ENCODE measurements around the gene ANHX.
"Not testable (repeated sequence)": the region's sequence is repeated elsewhere in the genome, so short reads cannot be mapped to it uniquely, and the experiment has no call there.

Gene ANHX

DNA sequence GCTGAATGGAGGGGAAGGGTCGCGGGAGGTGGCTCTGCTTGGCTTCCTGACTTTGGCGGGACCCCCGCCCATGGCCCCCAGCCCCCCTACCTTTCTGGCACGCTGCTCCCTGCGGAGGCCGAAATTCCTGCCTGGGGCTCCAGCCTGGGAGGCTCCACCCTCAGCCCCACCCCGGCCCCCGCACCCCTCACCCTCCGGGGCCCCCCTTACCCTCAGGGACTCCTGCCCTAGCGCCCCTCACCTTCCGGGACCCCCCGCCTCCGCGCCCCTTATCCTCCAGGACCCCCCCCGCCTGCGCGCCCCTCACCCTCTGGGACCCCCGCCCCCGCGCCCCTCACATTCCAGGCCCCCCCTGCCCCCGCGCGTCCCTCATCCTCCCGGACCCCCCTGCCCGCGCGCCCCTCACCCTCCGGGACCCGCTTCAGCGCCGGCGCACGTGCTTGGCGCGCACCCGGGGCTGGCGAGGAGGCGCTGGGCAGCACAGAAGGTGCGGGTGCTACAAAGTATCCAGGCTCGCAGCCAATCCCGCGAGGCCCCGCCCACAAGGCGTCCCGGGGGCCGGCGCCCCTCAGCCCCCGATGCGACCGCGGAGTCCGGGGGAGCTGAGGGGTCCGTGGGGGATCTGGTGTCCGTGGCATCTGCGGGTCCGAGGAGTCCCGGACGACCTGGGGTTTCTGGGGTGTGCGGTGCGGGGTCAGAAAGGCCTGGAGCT is at the start of gene ANHX:
Gene ANHX (minus strand): TSS at position 477 of the 712 bp plus-strand sequence. CDS start 1,521 bp downstream, outside the sequence.
- DNase-seq (ENCODE audit: low read depth in 2 of 2): no peak

DNA sequence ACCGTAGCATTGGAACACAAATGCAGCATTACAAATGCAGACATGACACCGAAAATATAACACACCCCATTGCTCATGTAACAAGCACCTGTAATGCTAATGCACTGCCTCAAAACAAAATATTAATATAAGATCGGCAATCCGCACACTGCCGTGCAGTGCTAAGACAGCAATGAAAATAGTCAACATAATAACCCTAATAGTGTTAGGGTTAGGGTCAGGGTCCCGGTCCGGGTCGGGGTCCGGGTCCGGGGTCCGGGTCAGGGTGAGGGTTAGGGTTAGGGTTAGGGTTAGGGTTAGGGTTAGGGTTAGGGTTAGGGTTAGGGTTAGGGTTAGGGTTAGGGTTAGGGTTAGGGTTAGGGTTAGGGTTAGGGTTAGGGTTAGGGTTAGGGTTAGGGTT is 29.0 kb upstream of the ANHX start:
- DNase-seq (ENCODE audit: low read depth in 2 of 2): not testable (repeated sequence)

DNA sequence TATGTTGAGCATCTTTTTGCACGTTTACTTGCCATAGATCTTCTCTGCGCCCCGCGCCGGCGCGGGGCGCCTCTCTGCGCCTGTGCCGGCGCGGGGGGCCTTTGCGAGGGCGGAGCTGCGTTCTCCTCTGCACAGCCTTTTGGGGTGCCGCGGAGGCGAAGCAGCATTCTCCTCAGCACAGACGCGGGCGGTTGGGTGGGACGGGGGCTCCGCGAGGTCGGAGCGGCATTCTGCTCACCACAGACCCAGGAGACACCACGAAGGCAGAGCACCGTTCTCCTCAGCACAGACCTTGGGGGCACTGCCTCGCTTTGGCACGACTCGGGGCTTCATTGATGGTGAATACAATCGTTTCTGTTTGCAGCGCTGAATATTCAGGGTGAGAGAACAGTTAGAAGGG is 28.5 kb upstream of the ANHX start:
- DNase-seq (ENCODE audit: low read depth in 2 of 2): no peak

DNA sequence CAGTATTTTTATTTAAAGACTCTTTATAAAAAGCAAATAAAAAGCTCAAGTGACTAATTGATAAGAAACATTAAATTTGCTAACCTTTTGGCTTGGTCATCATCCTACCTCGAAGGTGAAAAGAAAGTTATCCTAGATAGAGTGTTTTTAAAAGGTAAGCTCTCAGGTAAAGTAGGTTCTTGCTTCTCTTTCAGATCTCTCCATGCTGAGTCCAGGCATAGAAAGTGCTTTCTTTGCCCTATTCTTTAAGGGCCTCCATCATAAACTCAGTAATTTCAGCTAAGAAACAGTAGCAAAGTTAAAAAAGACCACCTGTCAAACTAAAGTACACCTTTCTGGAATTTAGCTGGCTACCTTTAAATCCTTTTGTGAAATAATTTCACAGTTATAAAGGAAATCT is 20.6 kb upstream of the ANHX start:
- no peak for DNase-seq (ENCODE audit: low read depth in 2 of 2)

DNA sequence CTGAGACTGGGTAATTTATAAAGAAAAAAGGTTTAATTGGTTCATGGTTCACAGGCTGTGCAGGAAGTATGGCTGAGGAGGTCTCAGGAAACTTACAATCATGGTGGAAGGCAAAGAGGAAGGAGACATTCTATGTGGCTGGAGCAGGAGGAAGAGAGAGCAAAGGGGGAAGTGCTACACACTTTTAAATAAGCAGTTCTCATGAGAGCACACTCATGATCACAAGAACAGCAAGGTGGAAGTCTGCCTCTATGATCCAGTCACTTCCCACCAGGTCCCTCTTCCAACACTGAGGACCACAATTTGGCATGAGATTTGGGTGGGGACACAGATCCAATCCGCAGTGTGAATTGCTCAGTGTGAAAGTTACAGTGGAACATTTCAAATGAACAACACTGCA is 20.2 kb upstream of the ANHX start:
- not testable (repeated sequence) for DNase-seq (ENCODE audit: low read depth in 2 of 2)

DNA sequence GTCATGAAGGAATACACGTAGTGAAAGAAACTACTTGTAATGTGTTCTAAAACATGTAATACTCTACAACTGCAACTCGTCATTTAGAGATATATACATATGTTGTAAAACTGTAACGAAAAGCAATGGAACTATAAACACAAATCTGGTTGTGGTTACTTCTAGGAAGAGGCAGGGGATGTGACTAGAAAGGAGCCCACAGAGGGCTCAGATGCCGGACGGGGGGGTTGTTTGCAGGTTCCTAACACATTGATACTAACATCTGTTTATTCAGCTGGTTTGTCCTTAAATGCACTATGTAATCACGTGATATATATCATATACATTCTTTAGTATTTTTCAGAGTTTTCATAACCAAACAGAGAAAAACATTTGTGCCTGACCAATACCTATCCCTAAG is 16.1 kb upstream of the ANHX start:
- DNase-seq (ENCODE audit: low read depth in 2 of 2): no peak

DNA sequence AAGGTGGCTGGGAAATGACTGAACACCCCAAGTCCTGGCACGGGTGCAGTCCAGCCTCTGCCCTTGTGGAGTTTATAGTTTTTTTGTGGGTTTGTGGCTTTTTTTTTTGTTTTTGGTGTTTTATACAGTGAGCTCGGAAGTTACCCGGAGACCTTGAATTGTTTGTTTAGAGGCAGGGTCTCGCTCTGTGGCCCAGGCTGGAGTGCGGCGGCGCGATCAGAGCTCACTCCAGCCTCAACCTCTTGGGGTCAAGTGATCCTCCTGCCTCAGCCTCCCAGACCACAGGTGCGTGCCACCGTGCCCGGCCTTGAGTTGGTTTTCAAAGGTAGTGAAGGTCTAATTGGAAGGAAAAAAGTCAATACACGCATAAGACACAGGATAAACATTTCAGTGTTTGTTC is 879 bp upstream of the ANHX start:
- no peak for DNase-seq (ENCODE audit: low read depth in 2 of 2)

DNA sequence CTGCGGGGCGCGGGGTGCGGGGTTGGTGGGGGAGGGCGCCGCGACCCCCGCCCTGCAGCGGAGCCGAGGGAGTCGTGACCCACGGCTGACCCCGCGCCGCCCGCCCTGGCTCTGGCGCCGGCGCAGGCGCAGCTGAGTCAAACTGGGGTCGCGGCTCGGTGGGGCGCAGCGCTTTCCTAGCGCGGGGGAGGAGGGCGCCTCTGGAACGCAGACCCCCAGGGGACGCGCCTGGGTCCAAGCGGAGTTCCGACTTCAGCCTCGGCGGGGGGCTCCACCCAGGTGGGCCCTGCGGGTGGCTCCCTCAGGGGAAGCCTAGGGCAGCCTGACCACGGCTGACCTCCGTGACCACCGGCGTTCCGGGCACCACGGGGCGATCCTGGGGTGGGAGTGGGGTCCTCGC is 467 bp upstream of the ANHX start:
- no peak for DNase-seq (ENCODE audit: low read depth in 2 of 2)

DNA sequence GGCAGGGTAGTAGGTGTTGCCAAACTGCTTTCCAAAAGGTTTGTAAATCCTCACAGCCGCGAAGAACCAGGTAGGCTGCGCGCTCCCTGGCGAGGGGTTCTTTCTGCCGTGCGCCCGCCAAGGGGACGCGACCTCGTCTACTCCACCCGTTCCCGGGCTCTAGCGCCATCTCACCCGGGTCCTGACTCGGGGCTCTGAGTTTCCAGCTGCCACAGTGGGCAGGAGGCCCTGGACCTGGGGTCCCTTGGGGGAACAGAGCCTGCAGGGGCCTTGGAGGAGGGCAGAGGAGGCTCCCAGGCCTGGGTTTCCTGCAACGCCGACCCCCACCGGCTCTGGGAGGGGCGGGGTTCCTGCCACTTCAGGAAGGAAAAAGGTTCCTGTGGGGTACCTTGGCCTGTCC is 706 bp downstream of the ANHX start:
- no peak for DNase-seq (ENCODE audit: low read depth in 2 of 2)

DNA sequence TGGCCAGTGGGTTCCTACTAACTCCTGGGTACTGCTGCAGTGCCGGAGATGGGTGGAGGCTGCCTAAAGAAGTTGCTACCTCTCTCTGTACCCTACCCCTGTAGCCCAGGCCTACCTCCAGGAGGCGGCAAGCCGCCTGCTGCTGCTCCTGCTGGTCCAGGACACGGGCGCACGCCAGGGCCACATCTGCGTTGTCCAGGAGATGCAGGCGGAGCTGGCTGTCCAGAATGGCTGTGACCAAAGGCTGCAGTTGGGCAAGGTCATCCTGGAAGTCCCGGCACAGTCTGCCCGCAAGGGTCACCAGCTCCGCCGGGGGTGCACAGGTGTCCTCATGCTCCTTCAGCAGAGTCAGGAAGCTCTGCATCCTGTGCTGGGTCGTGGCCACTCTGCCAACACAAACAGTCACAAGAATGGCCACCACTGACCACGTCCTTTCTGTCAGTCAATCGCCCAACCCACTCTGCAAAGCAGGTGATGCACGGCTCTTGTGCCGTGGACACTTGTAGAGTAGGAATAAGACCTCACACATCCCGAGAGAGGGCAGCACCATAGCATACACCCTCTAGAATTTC is 1.6 kb downstream of the ANHX start:
- DNase-seq (ENCODE audit: low read depth in 2 of 2): no peak

DNA sequence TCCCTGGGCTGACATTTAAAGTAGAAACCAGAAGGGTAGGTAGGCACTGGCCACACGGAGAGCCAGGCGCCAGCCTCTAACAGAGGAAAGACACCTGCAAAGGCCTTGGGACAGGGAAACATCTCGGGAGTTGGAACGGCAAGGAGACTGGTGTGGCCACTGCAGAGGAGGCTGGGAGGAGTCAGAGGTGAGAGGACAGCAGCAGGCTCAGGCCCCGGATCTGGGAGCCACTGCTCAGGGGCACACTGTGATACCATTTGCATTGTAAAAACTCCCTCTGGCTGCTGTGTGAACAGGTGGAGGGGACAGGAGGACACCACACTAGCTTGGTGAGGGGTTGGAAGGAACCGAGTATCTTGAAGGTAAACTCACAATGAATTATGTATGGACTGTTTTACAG is 2.7 kb downstream of the ANHX start:
- DNase-seq (ENCODE audit: low read depth in 2 of 2): no peak

DNA sequence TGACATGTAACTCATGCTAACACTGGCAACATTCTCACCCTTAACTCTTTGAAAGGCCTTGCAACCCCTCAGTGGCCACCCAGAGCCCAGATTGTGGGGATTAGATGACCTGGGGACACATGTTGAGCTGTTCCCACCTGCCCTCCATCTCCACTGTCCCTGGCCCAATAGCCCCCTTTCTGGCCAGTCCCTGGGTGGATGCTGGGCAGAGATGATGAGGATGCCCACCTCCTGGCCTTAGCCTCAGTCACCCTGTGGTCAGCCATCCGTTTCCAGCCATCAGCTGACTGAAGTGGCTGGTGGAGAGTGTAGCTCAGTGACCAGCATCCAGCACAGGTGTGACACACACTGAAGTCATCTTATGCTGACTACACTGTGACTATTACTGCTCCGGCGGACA is 4.7 kb downstream of the ANHX start:
- no peak for DNase-seq (ENCODE audit: low read depth in 2 of 2)

DNA sequence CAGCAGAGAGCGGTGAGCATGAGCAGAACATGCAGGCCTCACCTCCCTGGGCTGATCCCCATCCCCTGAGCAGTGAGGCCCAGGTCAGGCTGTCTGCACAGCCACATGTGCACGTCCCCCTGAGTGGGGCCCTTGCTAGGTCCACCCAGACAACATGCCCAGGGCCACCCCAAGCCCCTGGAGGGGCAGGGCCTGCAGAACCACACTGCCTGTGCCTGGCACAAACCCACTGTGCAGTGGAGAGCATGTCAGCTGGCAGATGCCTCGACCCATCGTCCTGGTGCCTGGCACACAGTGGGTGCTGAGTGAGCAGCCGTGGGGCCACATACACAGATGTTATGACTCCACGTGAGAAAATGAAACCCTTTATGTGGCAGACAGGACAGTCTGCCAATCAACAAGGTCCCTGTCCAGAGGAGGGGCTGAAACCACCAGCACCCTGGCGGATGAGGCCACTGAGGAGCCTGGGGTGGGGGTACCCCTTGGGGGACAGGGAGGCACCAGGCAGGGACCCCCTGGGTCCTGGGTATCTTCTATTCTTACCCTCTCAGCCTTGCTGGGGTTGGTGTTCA is 8.3 kb downstream of the ANHX start:
- DNase-seq (ENCODE audit: low read depth in 2 of 2): no peak

DNA sequence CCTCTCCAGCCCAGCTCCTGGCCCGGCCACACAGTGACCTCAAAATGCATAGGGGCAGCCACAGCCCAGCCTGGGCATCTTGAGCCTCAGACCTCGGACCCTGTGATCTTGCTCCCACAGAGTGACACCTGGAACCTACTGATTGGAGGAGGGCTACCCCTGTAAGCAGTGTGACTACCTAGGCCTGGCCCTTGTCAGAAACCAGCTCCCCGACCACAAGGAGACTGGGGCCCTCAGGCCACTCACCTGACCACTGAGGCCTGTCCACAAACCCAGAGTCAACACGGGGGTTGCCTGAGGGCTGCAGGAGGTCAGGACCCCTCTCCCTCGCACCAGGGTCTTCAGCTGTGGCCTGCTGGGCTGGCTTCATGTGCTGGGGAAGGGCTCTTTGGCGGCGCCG is 9.0 kb downstream of the ANHX start:
- DNase-seq (ENCODE audit: low read depth in 2 of 2): no peak

DNA sequence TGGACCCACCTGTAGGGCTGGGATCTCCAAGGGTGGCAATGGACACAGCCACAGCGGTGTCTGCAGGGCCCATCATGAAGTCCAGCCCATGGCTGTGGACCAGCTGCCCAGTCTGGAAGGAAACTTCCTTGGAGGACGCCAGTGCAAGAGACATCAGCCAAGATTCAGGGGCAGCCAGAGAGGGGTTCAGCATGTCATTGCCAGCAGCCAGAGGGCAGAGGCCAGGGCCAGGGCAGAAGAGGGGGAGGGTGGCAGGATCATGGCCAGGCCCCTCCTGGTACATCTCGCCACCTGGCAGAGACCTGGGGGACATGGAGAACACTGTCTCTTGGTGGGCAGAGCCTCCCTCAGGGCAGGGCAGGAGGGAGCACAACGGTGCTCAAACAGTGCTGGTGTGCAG is 10.2 kb downstream of the ANHX start:
- no peak for DNase-seq (ENCODE audit: low read depth in 2 of 2)

DNA sequence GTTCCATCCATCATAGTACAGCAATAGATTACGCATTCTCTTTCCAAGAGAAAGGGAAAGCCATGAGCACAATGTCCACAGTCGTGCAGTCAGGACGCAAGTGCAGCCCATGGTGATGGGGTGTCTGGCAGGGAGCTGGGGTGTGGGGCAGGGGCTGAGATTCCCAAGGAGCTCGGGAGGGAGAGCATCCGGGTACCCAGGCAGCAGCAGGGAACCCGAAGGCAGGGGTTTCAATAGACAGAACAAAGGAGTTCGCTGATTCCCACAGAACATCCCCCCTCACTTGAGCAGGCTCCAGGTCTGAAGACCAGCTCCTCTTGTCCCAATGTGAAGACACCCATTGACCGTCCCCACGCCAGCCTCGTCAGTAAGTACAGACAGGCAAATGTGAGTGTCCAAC is 13.5 kb downstream of the ANHX start:
- DNase-seq (ENCODE audit: low read depth in 2 of 2): no peak

DNA sequence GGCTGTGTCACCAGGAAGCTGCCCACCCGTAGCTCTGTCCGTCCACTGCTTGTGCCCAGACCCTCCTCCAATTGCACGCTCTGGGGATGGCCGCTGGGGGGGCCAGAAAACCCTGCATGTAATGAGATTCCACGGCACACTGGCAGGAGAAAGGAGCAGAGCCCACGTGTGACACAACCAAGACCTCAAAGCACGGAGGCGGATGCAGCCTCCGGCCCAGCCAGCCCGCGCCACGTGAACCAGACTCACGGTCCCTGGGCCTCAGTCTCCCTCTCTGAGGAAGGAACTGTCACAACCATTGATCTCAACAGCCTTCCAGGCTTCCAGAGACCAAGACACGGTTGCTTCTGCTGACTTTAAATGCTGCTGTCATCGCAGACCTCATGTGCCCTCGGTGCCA is 14.4 kb downstream of the ANHX start:
- DNase-seq (ENCODE audit: low read depth in 2 of 2): no peak

DNA sequence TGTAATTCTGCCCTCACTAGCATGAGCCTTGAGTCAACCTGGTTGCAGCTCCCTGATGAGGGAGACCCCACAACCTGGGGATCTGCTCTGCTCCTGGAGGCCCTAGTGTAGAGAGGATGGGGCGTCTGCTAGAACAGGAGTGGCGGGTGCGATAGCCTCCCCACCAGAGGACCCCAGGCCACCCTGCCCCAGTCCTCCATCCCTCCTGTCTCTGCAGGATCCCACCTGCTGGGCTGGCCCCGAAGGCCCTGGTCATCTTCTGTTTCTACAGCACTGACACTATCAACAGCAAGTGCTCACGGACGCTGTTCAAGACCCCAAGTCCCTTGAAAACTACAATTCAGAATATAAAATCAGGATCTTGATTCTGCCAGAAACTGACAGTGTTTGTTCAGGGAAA is 15.2 kb downstream of the ANHX start:
- no peak for DNase-seq (ENCODE audit: low read depth in 2 of 2)

DNA sequence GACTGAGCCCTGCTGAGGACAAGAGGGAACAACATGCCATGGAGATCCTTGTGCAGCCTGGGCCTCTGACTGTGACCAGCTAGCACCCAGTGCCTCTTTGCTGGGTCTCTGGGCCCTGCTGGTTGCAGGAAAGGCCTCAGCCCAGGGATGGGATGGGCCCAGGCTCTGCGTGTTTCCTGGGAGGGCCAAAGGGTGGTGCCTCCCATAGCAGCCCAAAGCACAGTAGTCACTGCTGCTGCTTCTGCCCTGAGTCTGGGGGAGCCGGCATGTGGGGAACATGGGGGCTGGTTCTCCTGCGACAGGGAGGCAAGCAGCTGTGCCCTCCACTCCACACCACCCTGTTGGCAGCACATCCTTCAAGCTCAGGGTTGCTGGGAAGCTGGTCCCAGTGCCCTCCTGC is 18.5 kb downstream of the ANHX start:
- DNase-seq (ENCODE audit: low read depth in 2 of 2): no peak

DNA sequence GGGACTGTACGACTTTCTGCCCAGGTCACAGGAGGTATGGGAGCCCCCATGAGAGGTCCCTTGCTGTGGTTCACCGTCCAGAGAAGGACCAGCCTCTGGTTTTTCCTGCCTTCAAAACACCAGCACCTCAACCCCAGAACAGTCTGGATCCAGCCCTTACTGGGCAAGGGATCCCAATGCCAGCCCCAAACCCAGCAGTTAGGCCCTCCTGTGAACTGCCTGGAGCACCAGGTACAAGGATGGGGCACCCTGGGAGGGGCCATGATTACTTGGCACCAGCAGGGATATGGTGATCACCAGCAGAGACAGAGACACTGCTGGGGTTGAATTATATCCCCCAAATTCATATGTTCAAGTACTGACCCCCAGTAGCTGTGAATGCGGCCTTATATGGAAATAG is 20.0 kb downstream of the ANHX start:
- DNase-seq (ENCODE audit: low read depth in 2 of 2): no peak

DNA sequence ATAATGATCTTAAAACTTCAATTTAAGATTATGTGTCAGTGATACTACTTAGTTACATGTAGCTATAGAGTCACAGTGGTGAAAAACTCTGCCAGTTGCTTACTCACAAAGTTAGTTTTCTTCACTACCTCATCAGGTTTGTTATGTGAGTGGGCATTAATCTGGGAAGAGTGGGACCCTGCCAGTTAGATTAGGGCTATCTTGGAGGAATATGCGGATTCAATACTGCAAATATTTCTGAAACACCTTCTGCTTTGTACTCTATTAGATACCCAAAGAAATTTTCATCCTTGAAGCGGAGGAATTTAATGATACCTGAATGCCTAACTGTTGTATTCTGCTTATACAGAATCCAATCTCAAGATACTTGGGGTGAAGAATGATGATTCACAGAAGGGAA is 29.3 kb downstream of the ANHX start:
- DNase-seq (ENCODE audit: low read depth in 2 of 2): no peak

DNA sequence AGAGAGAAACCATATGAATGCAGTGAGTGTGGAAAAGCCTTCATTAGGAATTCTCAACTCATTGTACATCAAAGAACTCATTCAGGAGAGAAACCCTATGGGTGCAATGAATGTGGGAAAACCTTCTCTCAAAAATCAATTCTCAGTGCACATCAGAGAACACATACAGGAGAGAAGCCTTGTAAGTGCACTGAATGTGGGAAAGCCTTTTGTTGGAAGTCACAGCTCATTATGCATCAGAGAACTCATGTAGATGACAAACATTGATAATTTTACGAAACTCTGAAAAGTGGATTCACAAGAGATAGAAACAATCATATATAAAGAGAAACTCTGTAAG is 31.4 kb downstream of the ANHX start:
- DNase-seq (ENCODE audit: low read depth in 2 of 2): no peak

DNA sequence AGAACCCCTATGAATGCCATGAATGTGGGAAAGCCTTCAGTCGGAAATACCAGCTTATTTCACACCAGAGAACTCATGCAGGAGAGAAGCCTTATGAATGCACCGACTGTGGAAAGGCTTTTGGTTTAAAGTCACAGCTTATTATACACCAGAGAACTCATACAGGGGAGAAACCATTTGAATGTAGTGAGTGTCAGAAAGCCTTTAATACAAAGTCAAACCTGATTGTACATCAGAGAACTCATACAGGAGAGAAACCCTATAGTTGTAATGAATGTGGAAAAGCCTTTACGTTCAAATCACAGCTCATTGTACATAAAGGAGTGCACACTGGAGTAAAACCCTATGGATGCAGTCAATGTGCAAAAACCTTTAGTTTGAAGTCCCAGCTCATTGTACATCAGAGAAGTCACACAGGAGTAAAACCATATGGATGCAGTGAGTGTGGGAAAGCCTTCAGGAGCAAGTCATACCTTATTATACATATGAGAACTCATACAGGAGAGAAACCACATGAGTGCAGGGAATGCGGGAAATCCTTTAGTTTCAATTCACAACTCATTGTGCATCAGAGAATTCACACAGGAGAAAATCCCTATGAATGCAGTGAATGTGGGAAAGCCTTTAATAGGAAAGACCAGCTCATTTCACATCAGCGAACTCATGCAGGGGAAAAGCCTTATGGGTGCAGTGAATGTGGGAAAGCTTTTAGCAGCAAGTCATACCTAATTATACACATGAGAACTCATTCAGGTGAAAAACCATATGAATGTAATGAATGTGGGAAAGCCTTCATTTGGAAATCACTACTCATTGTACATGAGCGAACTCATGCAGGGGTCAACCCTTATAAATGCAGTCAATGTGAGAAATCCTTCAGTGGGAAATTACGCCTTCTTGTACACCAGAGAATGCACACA is 32.1 kb downstream of the ANHX start:
- no peak for DNase-seq (ENCODE audit: low read depth in 2 of 2)

Data from stimulated activated CD8-positive, alpha-beta memory T cell treated with anti-CD3 and anti-CD28 coated beads, Interleukin-7, amount 100 ng/mL, for 1 hour (primary cell).